Ovary (tissue), 3 donors: ENCODE data around the gene GNAI2.

Experiments
- EP300 ChIP-seq: sonication (generic); formaldehyde crosslinking; IDR thresholded peaks from one replicate; pipeline ENCODE4 v1.6.1; 2017; ENCODE audit warnings: antibody characterized with exemption
- POLR2A ChIP-seq: fragments of 450-650 bp; IDR thresholded peaks from one replicate; pipeline ENCODE4 v1.6.1; 2017; ENCODE audit warnings: antibody characterized with exemption, mild to moderate bottlenecking, moderate library complexity
- TF ChIP-seq, protein P1 (sequence below), 3 donors: fragments of 450-650 bp in 2 of 3; fragments of 200-600 bp in 1 of 3; IDR thresholded peaks; one replicate each; pipeline versions ENCODE4 v1.5.1 to v1.8.0; 2016 to 2022; ENCODE audit warnings: antibody characterized with exemption in 3 of 3, mild to moderate bottlenecking in 1 of 3
- donor health status: DM: no; HTN: no; CAD: no.

GRCh38 chr3:50218448-50218847 lies 17.6 kb upstream of the GNAI2 start:
- TF ChIP-seq POLR2A (no peak), EP300 (no peak)
- TF ChIP-seq, protein P1, sequence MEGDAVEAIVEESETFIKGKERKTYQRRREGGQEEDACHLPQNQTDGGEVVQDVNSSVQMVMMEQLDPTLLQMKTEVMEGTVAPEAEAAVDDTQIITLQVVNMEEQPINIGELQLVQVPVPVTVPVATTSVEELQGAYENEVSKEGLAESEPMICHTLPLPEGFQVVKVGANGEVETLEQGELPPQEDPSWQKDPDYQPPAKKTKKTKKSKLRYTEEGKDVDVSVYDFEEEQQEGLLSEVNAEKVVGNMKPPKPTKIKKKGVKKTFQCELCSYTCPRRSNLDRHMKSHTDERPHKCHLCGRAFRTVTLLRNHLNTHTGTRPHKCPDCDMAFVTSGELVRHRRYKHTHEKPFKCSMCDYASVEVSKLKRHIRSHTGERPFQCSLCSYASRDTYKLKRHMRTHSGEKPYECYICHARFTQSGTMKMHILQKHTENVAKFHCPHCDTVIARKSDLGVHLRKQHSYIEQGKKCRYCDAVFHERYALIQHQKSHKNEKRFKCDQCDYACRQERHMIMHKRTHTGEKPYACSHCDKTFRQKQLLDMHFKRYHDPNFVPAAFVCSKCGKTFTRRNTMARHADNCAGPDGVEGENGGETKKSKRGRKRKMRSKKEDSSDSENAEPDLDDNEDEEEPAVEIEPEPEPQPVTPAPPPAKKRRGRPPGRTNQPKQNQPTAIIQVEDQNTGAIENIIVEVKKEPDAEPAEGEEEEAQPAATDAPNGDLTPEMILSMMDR (IDR thresholded peaks at IDR 0.05): no peak
